HCT116 (cell line): ENCODE measurements around the gene CSTPP1.

ENCODE experiments used
- CBX3 ChIP-seq: IDR thresholded peaks from 2 replicates; pipeline ENCODE4 v1.6.1; 2012; ENCODE audit warnings: low read depth
- EZH2 ChIP-seq: fragments of 200-600 bp; sonication (generic); IDR thresholded peaks from 2 replicates; pipeline ENCODE4 v1.6.1; 2017; ENCODE audit warnings: antibody characterized with exemption, mixed run types
- EZH2phosphoT487 ChIP-seq: fragments of 200-600 bp; IDR thresholded peaks from 2 replicates; pipeline ENCODE4 v1.6.1; 2018; ENCODE audit warnings: antibody characterized with exemption, borderline replicate concordance
- JUND ChIP-seq: IDR thresholded peaks from 2 replicates; pipeline ENCODE4 v1.6.1; 2012
- POLR2A ChIP-seq: IDR thresholded peaks from 2 replicates; pipeline ENCODE4 v1.7.0; 2011; ENCODE audit warnings: borderline replicate concordance; ENCODE audit not compliant: insufficient read depth, insufficient read length; ENCODE audit errors: extremely low read depth
- POLR2AphosphoS5 ChIP-seq: IDR thresholded peaks from 2 replicates; pipeline ENCODE4 v1.6.1; 2011; ENCODE audit warnings: mild to moderate bottlenecking, low read depth, low read length, moderate library complexity
- SRF ChIP-seq: IDR thresholded peaks from 2 replicates; pipeline ENCODE4 v1.6.1; 2012; ENCODE audit warnings: low read depth
- YY1 ChIP-seq: IDR thresholded peaks from 2 replicates; pipeline ENCODE4 v1.6.1; 2011; ENCODE audit warnings: low read length, low read depth, moderate library complexity, mild to moderate bottlenecking; ENCODE audit not compliant: insufficient replicate concordance; ENCODE audit errors: extremely low read depth

DNA sequence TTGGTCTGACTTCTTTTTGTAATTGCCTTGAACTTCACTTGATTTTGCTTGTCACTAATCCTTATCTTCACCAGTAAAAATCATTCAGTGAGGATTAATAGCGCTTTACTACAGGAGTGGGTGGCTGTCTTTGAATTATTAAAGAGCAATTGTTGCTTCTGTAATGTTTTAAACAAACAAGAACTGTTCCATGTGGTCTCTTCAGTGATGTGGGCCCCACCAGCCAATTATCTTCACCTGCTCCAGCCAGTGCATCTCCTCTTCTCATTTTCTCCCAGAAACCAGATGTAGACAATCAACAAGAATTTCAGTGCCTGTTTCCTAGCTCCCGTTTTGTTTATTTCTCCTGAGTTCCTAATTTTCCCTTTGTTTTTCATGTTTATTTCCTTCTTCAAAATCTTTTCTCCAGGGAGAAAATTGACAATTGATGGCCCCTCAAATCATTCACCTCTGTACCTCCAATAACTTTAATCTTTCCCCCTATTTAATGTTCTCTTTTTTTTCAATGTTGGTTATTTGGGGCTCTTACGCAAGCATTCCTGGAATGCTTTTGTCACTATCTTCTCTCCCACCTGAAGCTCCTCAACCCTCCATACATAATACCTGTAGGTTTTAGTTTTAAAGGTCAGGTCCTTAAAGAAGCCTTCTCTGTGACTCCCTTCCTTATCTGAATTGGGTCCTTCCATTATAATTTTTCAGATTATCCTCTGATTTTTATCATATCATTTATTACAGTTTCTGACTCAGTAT lies 125.0 kb downstream of the CSTPP1 start:
- no peak for TF ChIP-seq POLR2AphosphoS5
- TF ChIP-seq POLR2A: no peak
- no peak for TF ChIP-seq EZH2phosphoT487
- TF ChIP-seq EZH2: no peak
- no peak for TF ChIP-seq JUND
- TF ChIP-seq YY1: no peak
- no peak for TF ChIP-seq CBX3
- TF ChIP-seq SRF: no peak
